Measurements from ENCODE around the gene WFDC2.
"Not testable (repeated sequence)": the region's sequence is repeated elsewhere in the genome, so short reads cannot be mapped to it uniquely, and the experiment has no call there.

The WFDC2 gene

GRCh38 chr20:45477530-45478148, 8.1 kb downstream of the WFDC2 start:
- H2AFZ ChIP-seq (ENCODE audit: low read depth, low read length); H3K18ac ChIP-seq (ENCODE audit: low read depth in 1 of 2, low read length in 2 of 2); H2BK15ac ChIP-seq (ENCODE audit: low read depth, poor library complexity, severe bottlenecking); H2BK5ac ChIP-seq (ENCODE audit: low read depth, low read length, poor library complexity, severe bottlenecking); H3K4ac ChIP-seq (ENCODE audit: low read depth in 1 of 2, low read length in 2 of 2); H3K4me1 ChIP-seq (ENCODE audit: control insufficient read depth, insufficient read depth, low read depth, low read length); H4K8ac ChIP-seq (ENCODE audit: low read length); DNase-seq; H3K9me3 ChIP-seq (ENCODE audit: control insufficient read depth, low read length); H2BK120ac ChIP-seq (ENCODE audit: low read depth, low read length); H2AK5ac ChIP-seq (ENCODE audit: low read length, severe bottlenecking); H3K9ac ChIP-seq (ENCODE audit: low read length); H3K14ac ChIP-seq (ENCODE audit: low read length in 2 of 2); H2BK12ac ChIP-seq (ENCODE audit: low read length in 2 of 2); H3K23ac ChIP-seq (ENCODE audit: low read length in 2 of 2); H3K4me2 ChIP-seq (ENCODE audit: low read length, poor library complexity, severe bottlenecking); H3K79me1 ChIP-seq (replicated peaks; ENCODE audit: low read length, poor library complexity, severe bottlenecking); H3K27ac ChIP-seq (ENCODE audit: low read length, poor library complexity, severe bottlenecking); H3K36me3 ChIP-seq (ENCODE audit: control insufficient read depth in 1 of 2, insufficient read depth in 2 of 2, low read depth in 1 of 2, low read length in 2 of 2); H3K4me3 ChIP-seq (ENCODE audit: insufficient read depth in 1 of 2, low read depth in 1 of 2, low read length in 2 of 2); H4K91ac ChIP-seq (ENCODE audit: low read length): not testable (repeated sequence)
- peaks cover 11 to 40% of the 10 kb centered on the region in 2 experiments for H3K27me3 ChIP-seq (ENCODE audit: control insufficient read depth in 1 of 2, insufficient read depth in 1 of 2, low read length in 2 of 2)
- 86% methylated on average over 7 of the region's 7 CpGs for WGBS

GRCh38 chr20:45479822-45480221, 10.3 kb downstream of the WFDC2 start:
- H3K4me1 ChIP-seq (ENCODE audit: control insufficient read depth, insufficient read depth, low read depth, low read length), result no peaks in the 10 kb centered on the region
- no peaks in the 10 kb centered on the region for H3K79me1 ChIP-seq (replicated peaks; ENCODE audit: low read length, poor library complexity, severe bottlenecking)
- H3K9me3 ChIP-seq (ENCODE audit: control insufficient read depth, low read length), result no peaks in the 10 kb centered on the region
- no peak overlapping the region for H4K91ac ChIP-seq (ENCODE audit: low read length)
- H3K4ac ChIP-seq (ENCODE audit: low read depth in 1 of 2, low read length in 2 of 2), result no peak overlapping the region
- no peak overlapping the region for H3K4me3 ChIP-seq (ENCODE audit: insufficient read depth in 1 of 2, low read depth in 1 of 2, low read length in 2 of 2)
- no peak overlapping the region for H2AK5ac ChIP-seq (ENCODE audit: low read length, severe bottlenecking)
- H3K4me2 ChIP-seq (ENCODE audit: low read length, poor library complexity, severe bottlenecking), result no peak overlapping the region
- no peak overlapping the region for H3K14ac ChIP-seq (ENCODE audit: low read length in 2 of 2)
- 90% methylated on average over 7 of the region's 7 CpGs for WGBS
- H3K9ac ChIP-seq (ENCODE audit: low read length), result no peak overlapping the region
- H2BK15ac ChIP-seq (ENCODE audit: low read depth, poor library complexity, severe bottlenecking), result no peak overlapping the region
- no peak overlapping the region for H3K27ac ChIP-seq (ENCODE audit: low read length, poor library complexity, severe bottlenecking)
- H2AFZ ChIP-seq (ENCODE audit: low read depth, low read length), result no peak overlapping the region
- H2BK5ac ChIP-seq (ENCODE audit: low read depth, low read length, poor library complexity, severe bottlenecking), result no peak overlapping the region
- H3K23ac ChIP-seq (ENCODE audit: low read length in 2 of 2), result no peak overlapping the region
- H3K36me3 ChIP-seq (ENCODE audit: control insufficient read depth in 1 of 2, insufficient read depth in 2 of 2, low read depth in 1 of 2, low read length in 2 of 2), result no peaks in the 10 kb centered on the region
- H2BK12ac ChIP-seq (ENCODE audit: low read length in 2 of 2), result no peak overlapping the region
- no peak overlapping the region for H3K18ac ChIP-seq (ENCODE audit: low read depth in 1 of 2, low read length in 2 of 2)
- no peak overlapping the region for H2BK120ac ChIP-seq (ENCODE audit: low read depth, low read length)
- peaks cover 15 to 50% of the 10 kb centered on the region in 2 experiments for H3K27me3 ChIP-seq (ENCODE audit: control insufficient read depth in 1 of 2, insufficient read depth in 1 of 2, low read length in 2 of 2)
- H4K8ac ChIP-seq (ENCODE audit: low read length), result no peak overlapping the region
- DNase-seq, result no peak

- Histone ChIP-seq H3K18ac (ENCODE audit: low read depth in 1 of 2, low read length in 2 of 2) (no peak overlapping the region), H3K36me3 (ENCODE audit: control insufficient read depth in 1 of 2, insufficient read depth in 2 of 2, low read depth in 1 of 2, low read length in 2 of 2) (no peaks in the 10 kb centered on the region), H4K8ac (ENCODE audit: low read length) (no peak overlapping the region), H3K23ac (ENCODE audit: low read length in 2 of 2) (no peak overlapping the region), H3K9ac (ENCODE audit: low read length) (no peak overlapping the region), H3K9me3 (ENCODE audit: control insufficient read depth, low read length) (no peaks in the 10 kb centered on the region), H4K91ac (ENCODE audit: low read length) (no peak overlapping the region), H2BK120ac (ENCODE audit: low read depth, low read length) (no peak overlapping the region), H3K4ac (ENCODE audit: low read depth in 1 of 2, low read length in 2 of 2) (no peak overlapping the region), H3K27me3 (ENCODE audit: control insufficient read depth in 1 of 2, insufficient read depth in 1 of 2, low read length in 2 of 2) (peaks cover 29 to 54% of the 10 kb centered on the region in 2 experiments), H2BK15ac (ENCODE audit: low read depth, poor library complexity, severe bottlenecking) (no peak overlapping the region), H3K79me1 (replicated peaks; ENCODE audit: low read length, poor library complexity, severe bottlenecking) (no peaks in the 10 kb centered on the region), H3K4me3 (ENCODE audit: insufficient read depth in 1 of 2, low read depth in 1 of 2, low read length in 2 of 2) (no peak overlapping the region), H3K4me1 (ENCODE audit: control insufficient read depth, insufficient read depth, low read depth, low read length) (no peaks in the 10 kb centered on the region), H2BK5ac (ENCODE audit: low read depth, low read length, poor library complexity, severe bottlenecking) (no peak overlapping the region), H2AK5ac (ENCODE audit: low read length, severe bottlenecking) (no peak overlapping the region), H2BK12ac (ENCODE audit: low read length in 2 of 2) (no peak overlapping the region), H3K27ac (ENCODE audit: low read length, poor library complexity, severe bottlenecking) (no peak overlapping the region), H3K14ac (ENCODE audit: low read length in 2 of 2) (no peak overlapping the region), H2AFZ (ENCODE audit: low read depth, low read length) (no peak overlapping the region), H3K4me2 (ENCODE audit: low read length, poor library complexity, severe bottlenecking) (no peak overlapping the region)
- WGBS, result 52% methylated on average over 5 of the region's 6 CpGs
- DNase-seq, result no peak
These were observed 15.1 kb downstream of the WFDC2 start for GRCh38 chr20:45484676-45485075.

- H2AFZ ChIP-seq (ENCODE audit: low read depth, low read length), result no peak overlapping the region
- DNase-seq, result no peak
- H2AK5ac ChIP-seq (ENCODE audit: low read length, severe bottlenecking), result no peak overlapping the region
- no peak overlapping the region for H3K4me2 ChIP-seq (ENCODE audit: low read length, poor library complexity, severe bottlenecking)
- WGBS, result 81% methylated on average over 4 of the region's 4 CpGs
- H3K79me1 ChIP-seq (replicated peaks; ENCODE audit: low read length, poor library complexity, severe bottlenecking), result no peaks in the 10 kb centered on the region
- no peak overlapping the region for H3K4me3 ChIP-seq (ENCODE audit: insufficient read depth in 1 of 2, low read depth in 1 of 2, low read length in 2 of 2)
- H4K8ac ChIP-seq (ENCODE audit: low read length), result no peak overlapping the region
- H3K14ac ChIP-seq (ENCODE audit: low read length in 2 of 2), result no peak overlapping the region
- no peak overlapping the region for H2BK12ac ChIP-seq (ENCODE audit: low read length in 2 of 2)
- H3K9me3 ChIP-seq (ENCODE audit: control insufficient read depth, low read length), result no peaks in the 10 kb centered on the region
- H3K27ac ChIP-seq (ENCODE audit: low read length, poor library complexity, severe bottlenecking), result no peak overlapping the region
- H4K91ac ChIP-seq (ENCODE audit: low read length), result no peak overlapping the region
- H3K36me3 ChIP-seq (ENCODE audit: control insufficient read depth in 1 of 2, insufficient read depth in 2 of 2, low read depth in 1 of 2, low read length in 2 of 2), result no peaks in the 10 kb centered on the region
- no peak overlapping the region for H3K4ac ChIP-seq (ENCODE audit: low read depth in 1 of 2, low read length in 2 of 2)
- no peak overlapping the region for H3K9ac ChIP-seq (ENCODE audit: low read length)
- no peak overlapping the region for H2BK120ac ChIP-seq (ENCODE audit: low read depth, low read length)
- H2BK15ac ChIP-seq (ENCODE audit: low read depth, poor library complexity, severe bottlenecking), result no peak overlapping the region
- H3K27me3 ChIP-seq (ENCODE audit: control insufficient read depth in 1 of 2, insufficient read depth in 1 of 2, low read length in 2 of 2), result peaks cover 31 to 50% of the 10 kb centered on the region in 2 experiments
- H3K18ac ChIP-seq (ENCODE audit: low read depth in 1 of 2, low read length in 2 of 2), result no peak overlapping the region
- H2BK5ac ChIP-seq (ENCODE audit: low read depth, low read length, poor library complexity, severe bottlenecking), result no peak overlapping the region
- no peak overlapping the region for H3K23ac ChIP-seq (ENCODE audit: low read length in 2 of 2)
- H3K4me1 ChIP-seq (ENCODE audit: control insufficient read depth, insufficient read depth, low read depth, low read length), result no peaks in the 10 kb centered on the region
These were observed 15.8 kb downstream of the WFDC2 start for GRCh38 chr20:45485388-45485787.
